ENCODE results near the gene POLR2C.

Gene POLR2C

GRCh38 chr16:57500578-57501111 lies 38.2 kb downstream of the POLR2C start:
- Histone ChIP-seq H3K9ac (peak overlapping the region in 3 of 11 experiments; percentile 13 to 39 (median 19); a peak in 4 of 22 replicates), H3K27me3 (0 out of 22 replicates have a peak, but pooled peaks cover 0 to 4% (median 0%) of the 10 kb centered on the region in 11 experiments), H3K4me1 (peaks cover 34 to 66% (median 60%) of the 10 kb centered on the region in 10 experiments), H3K9me3 (replicated peaks in 1 of 11) (no peaks in the 10 kb centered on the region), H3K36me3 (no peaks in the 10 kb centered on the region), H3K27ac (peak overlapping the region in 5 of 11 experiments; percentile 25 to 59 (median 36); a peak in 6 of 22 replicates), H3K4me2 (peak overlapping the region; percentile 42 to 89 (median 78)), H3K4me3 (no peak overlapping the region), H4K20me1 (peaks cover 0 to 7% (median 0%) of the 10 kb centered on the region in 11 experiments; a peak in 1 of 22 replicates)
- no peak for TF ChIP-seq Cebpa-rat (IDR thresholded peaks at IDR 0.05)

- H3K4me2 ChIP-seq, result peak overlapping the region; percentile 42 to 89 (median 78); a peak in 21 of 22 replicates
- peaks cover 34 to 68% (median 60%) of the 10 kb centered on the region in 10 experiments for H3K4me1 ChIP-seq
- H3K4me3 ChIP-seq, result no peak overlapping the region
- no peaks in the 10 kb centered on the region for H3K36me3 ChIP-seq
- H3K9me3 ChIP-seq (replicated peaks in 1 of 11), result no peaks in the 10 kb centered on the region
- H3K27me3 ChIP-seq, result 0 out of 22 replicates have a peak, but pooled peaks cover 0 to 4% (median 0%) of the 10 kb centered on the region in 11 experiments
- peaks cover 0 to 7% (median 0%) of the 10 kb centered on the region in 11 experiments; a peak in 1 of 22 replicates for H4K20me1 ChIP-seq
- no peak overlapping the region for H3K9ac ChIP-seq
- no peak overlapping the region; a peak in 1 of 22 replicates for H3K27ac ChIP-seq
- no peak for TF ChIP-seq Cebpa-rat (IDR thresholded peaks at IDR 0.05)
Observed at GRCh38 chr16:57501492-57501891, 39.0 kb downstream of the POLR2C start.

GRCh38 chr16:57502048-57502775 lies 39.7 kb downstream of the POLR2C start:
- H3K9me3 ChIP-seq (replicated peaks in 1 of 11), result no peaks in the 10 kb centered on the region
- H3K27me3 ChIP-seq, result 0 out of 22 replicates have a peak, but pooled peaks cover 0 to 4% (median 0%) of the 10 kb centered on the region in 11 experiments

GRCh38 chr16:57503366-57503765 lies 40.9 kb downstream of the POLR2C start:
- no peaks in the 10 kb centered on the region for H3K36me3 ChIP-seq
- peak overlapping the region; percentile 36 to 89 (median 78) for H3K4me2 ChIP-seq
- H3K4me1 ChIP-seq, result peaks cover 34 to 86% (median 75%) of the 10 kb centered on the region in 10 experiments
- peaks cover 0 to 7% (median 0%) of the 10 kb centered on the region in 11 experiments; a peak in 1 of 22 replicates for H4K20me1 ChIP-seq
- no peak overlapping the region for H3K4me3 ChIP-seq
- no peak for TF ChIP-seq Cebpa-rat (IDR thresholded peaks at IDR 0.05)
- 0 out of 22 replicates have a peak, but pooled peaks cover 0 to 4% (median 0%) of the 10 kb centered on the region in 11 experiments for H3K27me3 ChIP-seq
- no peaks in the 10 kb centered on the region for H3K9me3 ChIP-seq (replicated peaks in 1 of 11)
- no peak overlapping the region; a peak in 1 of 22 replicates for H3K27ac ChIP-seq
- peak overlapping the region in 2 of 11 experiments; percentile 11 to 30; a peak in 4 of 22 replicates for H3K9ac ChIP-seq

More at GRCh38 chr16:57502048-57502775, 39.7 kb downstream of the POLR2C start:
- Histone ChIP-seq H3K4me1 (peaks cover 34 to 75% (median 64%) of the 10 kb centered on the region in 10 experiments), H3K4me2 (peak overlapping the region in 10 of 11 experiments; percentile 42 to 89 (median 78); a peak in 18 of 22 replicates), H3K4me3 (no peak overlapping the region), H3K27ac (no peak overlapping the region), H4K20me1 (peaks cover 0 to 7% (median 0%) of the 10 kb centered on the region in 11 experiments; a peak in 1 of 22 replicates), H3K36me3 (no peaks in the 10 kb centered on the region), H3K9ac (no peak overlapping the region)
- no peak for TF ChIP-seq Cebpa-rat (IDR thresholded peaks at IDR 0.05)

- no peaks in the 10 kb centered on the region for H3K36me3 ChIP-seq
- H3K27ac ChIP-seq, result no peak overlapping the region
- peak overlapping the region in 3 of 11 experiments; percentile 4 to 24 (median 11); a peak in 1 of 22 replicates for H3K9ac ChIP-seq
- no peak for TF ChIP-seq Cebpa-rat (IDR thresholded peaks at IDR 0.05)
- peaks cover 0 to 7% (median 0%) of the 10 kb centered on the region in 11 experiments; a peak in 1 of 22 replicates for H4K20me1 ChIP-seq
- H3K4me2 ChIP-seq, result peak overlapping the region; percentile 36 to 89 (median 78)
- H3K4me3 ChIP-seq, result no peak overlapping the region
- peaks cover 34 to 86% (median 75%) of the 10 kb centered on the region in 10 experiments for H3K4me1 ChIP-seq
- no peaks in the 10 kb centered on the region for H3K9me3 ChIP-seq (replicated peaks in 1 of 11)
- H3K27me3 ChIP-seq, result 0 out of 22 replicates have a peak, but pooled peaks cover 0 to 4% (median 0%) of the 10 kb centered on the region in 11 experiments
Observed at GRCh38 chr16:57504001-57504400, 41.5 kb downstream of the POLR2C start.

GRCh38 chr16:57504491-57504890 lies 42.0 kb downstream of the POLR2C start:
- 0 out of 22 replicates have a peak overlapping the region, but pooled peaks of 1 of the 11 experiments have one; percentile 24 for H3K9ac ChIP-seq
- no peaks in the 10 kb centered on the region for H3K36me3 ChIP-seq
- H3K27me3 ChIP-seq, result 0 out of 22 replicates have a peak, but pooled peaks cover 0 to 4% (median 0%) of the 10 kb centered on the region in 11 experiments
- no peaks in the 10 kb centered on the region for H3K9me3 ChIP-seq (replicated peaks in 1 of 11)
- no peak overlapping the region for H3K27ac ChIP-seq
- H4K20me1 ChIP-seq, result peaks cover 0 to 7% (median 0%) of the 10 kb centered on the region in 11 experiments; a peak in 1 of 22 replicates
- no peak for TF ChIP-seq Cebpa-rat (IDR thresholded peaks at IDR 0.05)
- peaks cover 34 to 83% (median 73%) of the 10 kb centered on the region in 10 experiments for H3K4me1 ChIP-seq
- H3K4me2 ChIP-seq, result peak overlapping the region in 10 of 11 experiments; percentile 11 to 89 (median 78); a peak in 18 of 22 replicates
- H3K4me3 ChIP-seq, result no peak overlapping the region

GRCh38 chr16:57505169-57505568 lies 42.7 kb downstream of the POLR2C start:
- Histone ChIP-seq H3K27me3 (0 out of 22 replicates have a peak, but pooled peaks cover 0 to 4% (median 0%) of the 10 kb centered on the region in 11 experiments), H3K4me3 (no peak overlapping the region), H3K27ac (no peak overlapping the region), H3K4me2 (peak overlapping the region in 8 of 11 experiments; percentile 66 to 89 (median 82); a peak in 14 of 22 replicates), H3K36me3 (no peaks in the 10 kb centered on the region), H3K4me1 (peaks cover 33 to 78% (median 69%) of the 10 kb centered on the region in 10 experiments), H3K9ac (0 out of 22 replicates have a peak overlapping the region, but pooled peaks of 1 of the 11 experiments have one; percentile 18), H4K20me1 (peaks cover 0 to 7% (median 0%) of the 10 kb centered on the region in 11 experiments; a peak in 1 of 22 replicates), H3K9me3 (replicated peaks in 1 of 11) (no peaks in the 10 kb centered on the region)
- no peak for TF ChIP-seq Cebpa-rat (IDR thresholded peaks at IDR 0.05)
